Endothelial cell of hepatic sinusoid (primary cell): ENCODE data around the gene INHBC.

ENCODE experiments used
- in situ Hi-C: cut with HindIII; loops from 2 replicates; pipeline ENCODE4 v1.10.0; 2017; ENCODE audit warnings: low sequenced_read_pairs

The INHBC gene

GRCh38 chr12:57452937-57453509 is 18.4 kb downstream of the INHBC start:
- in situ Hi-C loops, result no loop called here

- in situ Hi-C loops, result no loop called here
These were observed 19.6 kb downstream of the INHBC start for GRCh38 chr12:57454213-57454565.

GRCh38 chr12:57454566-57455373 is 20.2 kb downstream of the INHBC start, which contains the start of gene INHBE:
Gene INHBE (plus strand): TSS chr12:57455307. CDS start chr12:57455537, 230 bp downstream.
- in situ Hi-C loops, result no loop called here

GRCh38 chr12:57455374-57456144 is 21.0 kb downstream of the INHBC start:
- in situ Hi-C loops, result no loop called here

- in situ Hi-C loops, result no loop called here
These were observed 21.6 kb downstream of the INHBC start for GRCh38 chr12:57456145-57456700.

- in situ Hi-C loops, result no loop called here
These were observed 22.3 kb downstream of the INHBC start for GRCh38 chr12:57456737-57457490.

DNA sequence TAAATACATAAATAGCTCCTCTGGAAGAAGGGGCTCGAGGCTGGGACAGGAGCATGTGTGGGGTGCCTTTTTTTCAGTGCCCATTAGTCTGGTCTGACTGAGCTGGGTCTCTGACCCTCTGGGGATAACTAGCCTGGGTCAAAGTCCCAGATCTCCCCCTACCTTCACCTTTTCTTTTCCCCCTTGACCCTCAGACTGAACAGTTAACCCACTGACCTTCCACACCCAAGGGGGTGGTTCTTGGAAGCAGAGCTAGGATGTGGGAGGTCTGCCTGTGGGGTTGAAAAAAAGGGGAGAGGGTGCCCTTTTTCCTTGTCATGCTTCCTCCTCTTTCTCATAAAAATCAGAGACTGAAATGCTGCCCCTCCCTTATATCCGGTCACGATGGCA is 24.1 kb downstream of the INHBC start:
- in situ Hi-C loops, result no loop called here

GRCh38 chr12:57459055-57459749 is 24.6 kb downstream of the INHBC start:
- in situ Hi-C loops, result no loop called here

- in situ Hi-C loops, result no loop called here
These were observed 25.3 kb downstream of the INHBC start, which contains the start of gene GLI1 for GRCh38 chr12:57459750-57460467. Gene GLI1 (plus strand): TSS chr12:57459785. CDS start chr12:57463692, 3,907 bp downstream.

- in situ Hi-C loops, result no loop called here
These were observed 25.8 kb downstream of the INHBC start for GRCh38 chr12:57460468-57460784.

GRCh38 chr12:57460841-57461275 is 26.3 kb downstream of the INHBC start:
- in situ Hi-C loops, result no loop called here

- in situ Hi-C loops, result no loop called here
These were observed 26.8 kb downstream of the INHBC start for GRCh38 chr12:57461276-57461916.

GRCh38 chr12:57461917-57462250 is 27.3 kb downstream of the INHBC start:
- in situ Hi-C loops, result no loop called here

- in situ Hi-C loops, result no loop called here
These were observed 27.8 kb downstream of the INHBC start for GRCh38 chr12:57462251-57462911.

DNA sequence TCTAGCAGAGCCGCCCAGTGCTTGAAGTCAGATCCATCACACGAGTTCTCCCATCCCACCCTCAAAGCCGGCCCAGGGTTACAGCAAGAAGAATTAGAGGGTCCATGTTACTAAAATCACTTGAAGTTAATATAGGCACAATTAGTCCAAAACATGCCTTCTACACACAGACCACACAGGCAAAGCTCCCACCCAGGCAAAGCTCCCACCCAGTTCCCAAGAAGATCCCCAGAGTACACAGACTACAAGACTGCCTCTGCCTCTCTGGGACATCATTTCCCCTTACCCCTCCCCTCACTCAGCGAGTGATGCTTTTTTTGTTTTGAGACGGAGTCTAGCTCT is 28.3 kb downstream of the INHBC start:
- in situ Hi-C loops, result no loop called here

- in situ Hi-C loops, result no loop called here
These were observed 30.0 kb downstream of the INHBC start for GRCh38 chr12:57464569-57464968.

DNA sequence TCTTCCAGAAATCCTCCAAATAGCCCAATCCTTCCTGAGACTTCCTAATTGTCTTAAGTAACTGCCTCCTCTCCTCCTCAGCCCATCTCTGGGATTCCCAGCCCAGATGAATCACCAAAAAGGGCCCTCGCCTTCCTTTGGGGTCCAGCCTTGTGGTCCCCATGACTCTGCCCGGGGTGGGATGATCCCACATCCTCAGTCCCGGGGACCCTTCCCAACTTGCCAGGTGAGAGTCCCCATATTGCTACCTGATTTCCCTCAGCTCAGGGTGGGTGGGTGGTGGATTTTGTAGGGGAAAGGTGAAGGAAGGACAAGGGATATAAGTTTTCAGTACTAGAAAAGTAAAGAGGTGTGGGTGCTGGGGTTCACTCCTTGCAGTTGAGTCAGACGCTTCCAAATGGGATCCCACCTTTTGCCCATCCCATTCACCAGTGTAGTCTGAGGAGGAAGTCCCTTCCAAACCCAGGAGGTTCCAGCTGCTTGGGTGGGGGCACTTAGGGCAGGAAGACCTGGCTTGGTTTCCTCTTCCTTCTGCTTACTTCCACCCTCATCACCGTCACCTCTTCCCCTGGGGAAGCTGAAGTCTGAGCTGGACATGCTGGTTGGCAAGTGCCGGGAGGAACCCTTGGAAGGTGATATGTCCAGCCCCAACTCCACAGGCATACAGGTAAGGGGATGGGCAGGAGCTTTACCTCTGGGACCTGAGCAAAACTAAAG is 30.6 kb downstream of the INHBC start:
- in situ Hi-C loops, result no loop called here
